GM18526 (cell line): ENCODE data around the gene ADAMTS16.

Source experiments
- POLR2A ChIP-seq: IDR thresholded peaks from 3 replicates; pipeline ENCODE4 v1.6.1; 2011; ENCODE audit not compliant: insufficient read length; ENCODE audit errors: extremely low read depth

Gene ADAMTS16

GRCh38 chr5:5296051-5296450, 155.9 kb downstream of the ADAMTS16 start:
- no peak for TF ChIP-seq POLR2A

DNA sequence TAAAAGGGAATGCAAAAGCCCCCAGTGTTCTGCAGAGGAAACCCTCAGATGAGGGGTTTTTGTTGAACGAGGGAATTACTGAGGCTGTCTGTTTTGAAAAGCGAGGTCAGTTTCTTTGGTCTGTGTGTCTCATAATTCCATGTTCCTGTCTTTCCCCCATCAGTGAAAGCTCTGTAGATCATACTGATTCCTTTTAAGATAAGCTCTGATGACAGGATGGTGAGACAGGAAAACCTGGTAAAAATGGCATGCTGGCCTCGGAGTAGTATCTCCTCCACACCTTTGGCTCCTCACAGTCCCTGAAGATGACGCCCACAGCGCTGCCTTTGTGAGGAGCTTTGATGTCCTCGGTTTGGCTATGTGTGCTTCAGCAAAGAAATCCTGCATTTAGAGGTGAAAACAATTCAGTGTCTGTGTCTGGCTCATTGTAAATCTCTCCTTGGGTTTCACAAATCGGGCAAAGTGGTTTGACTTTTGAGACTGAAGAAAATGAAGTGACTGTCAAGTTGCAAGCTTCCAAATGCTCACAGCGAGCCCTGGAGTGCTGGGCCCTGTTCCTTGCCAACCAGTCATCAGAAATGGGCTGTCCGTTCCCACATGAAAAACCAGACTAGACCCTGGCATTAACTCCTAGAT, 157.4 kb downstream of the ADAMTS16 start:
- no peak for TF ChIP-seq POLR2A

GRCh38 chr5:5298068-5298633, 158.0 kb downstream of the ADAMTS16 start:
- no peak for TF ChIP-seq POLR2A

DNA sequence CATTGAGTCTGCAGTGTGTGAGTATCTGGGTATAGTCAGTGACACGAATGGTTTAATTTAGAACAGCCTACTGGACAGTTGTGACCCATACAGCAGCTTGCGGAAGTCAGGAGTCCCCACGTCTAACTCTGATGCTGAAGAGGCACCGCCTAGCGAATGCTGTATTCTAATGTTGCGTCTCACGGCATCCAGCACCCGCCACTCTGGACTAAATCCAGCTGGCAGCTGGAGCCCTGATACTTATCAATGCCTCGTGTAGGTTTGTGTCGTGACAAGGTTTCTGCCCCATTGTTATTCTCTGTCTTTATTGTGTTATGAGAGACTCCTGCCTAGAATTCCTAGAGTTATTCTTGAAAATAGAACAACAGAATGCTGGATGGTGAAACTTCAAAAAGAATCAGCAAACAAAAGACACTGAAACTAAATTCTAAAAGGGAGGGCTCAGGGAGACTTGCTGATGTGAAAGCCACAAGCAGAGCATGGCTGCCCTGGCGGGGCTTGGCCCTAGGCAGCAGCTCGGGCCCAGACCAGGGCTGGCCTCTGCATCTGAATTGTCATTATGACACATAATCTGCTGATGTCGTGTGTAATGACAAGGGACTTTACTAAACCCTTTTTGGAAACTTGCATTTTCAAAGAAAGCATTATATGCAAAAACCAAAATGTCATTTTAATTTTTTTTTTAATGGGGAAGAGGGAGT, 158.9 kb downstream of the ADAMTS16 start:
- TF ChIP-seq POLR2A, result no peak

- TF ChIP-seq POLR2A, result no peak
These were observed 161.0 kb downstream of the ADAMTS16 start for GRCh38 chr5:5301176-5301575.

- TF ChIP-seq POLR2A, result no peak
These were observed 162.1 kb downstream of the ADAMTS16 start for GRCh38 chr5:5302201-5302600.

DNA sequence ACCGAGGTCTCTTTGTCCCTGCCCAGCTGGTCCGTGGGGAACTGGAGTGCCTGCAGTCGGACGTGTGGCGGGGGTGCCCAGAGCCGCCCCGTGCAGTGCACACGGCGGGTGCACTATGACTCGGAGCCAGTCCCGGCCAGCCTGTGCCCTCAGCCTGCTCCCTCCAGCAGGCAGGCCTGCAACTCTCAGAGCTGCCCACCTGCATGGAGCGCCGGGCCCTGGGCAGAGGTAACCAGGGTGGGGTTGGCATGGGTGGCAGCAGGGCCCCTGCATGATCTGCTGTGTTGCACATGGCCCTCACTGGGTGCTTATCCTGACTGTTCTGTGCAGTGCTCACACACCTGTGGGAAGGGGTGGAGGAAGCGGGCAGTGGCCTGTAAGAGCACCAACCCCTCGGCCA, 163.1 kb downstream of the ADAMTS16 start:
- no peak for TF ChIP-seq POLR2A

DNA sequence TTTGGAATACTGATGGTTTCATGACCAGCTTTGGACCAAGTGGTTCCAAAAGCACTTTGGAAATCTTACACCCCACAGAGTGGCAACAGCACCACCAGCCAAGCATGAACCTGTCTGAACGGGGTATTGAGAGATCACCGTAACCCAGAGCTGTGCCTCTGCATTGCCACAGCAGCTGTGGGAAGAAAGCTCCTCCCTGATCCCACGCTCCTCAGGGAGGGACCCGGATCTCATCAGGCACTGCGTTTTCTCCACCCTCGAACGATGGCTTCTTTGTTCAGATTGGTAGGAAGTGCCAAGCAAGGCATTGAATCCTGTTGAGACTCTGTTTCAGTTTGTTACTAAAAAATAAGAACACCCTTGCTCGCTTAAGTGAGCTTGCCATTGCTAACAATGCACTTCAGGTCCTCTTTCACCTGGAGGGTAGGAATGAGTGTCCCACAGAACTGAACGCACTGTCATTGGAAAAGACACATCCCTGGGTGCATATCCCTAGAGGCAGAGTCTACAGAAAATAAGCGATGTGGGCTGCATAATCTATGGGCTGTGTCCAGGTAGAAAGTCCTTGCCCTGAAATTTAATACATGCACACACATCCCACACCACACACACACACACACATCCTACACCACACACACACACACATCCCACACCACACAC, 164.4 kb downstream of the ADAMTS16 start:
- no peak for TF ChIP-seq POLR2A

- TF ChIP-seq POLR2A, result no peak
These were observed 166.6 kb downstream of the ADAMTS16 start for GRCh38 chr5:5306696-5307095.

GRCh38 chr5:5308319-5308718, 168.2 kb downstream of the ADAMTS16 start:
- no peak for TF ChIP-seq POLR2A

- TF ChIP-seq POLR2A, result no peak
These were observed 169.5 kb downstream of the ADAMTS16 start for GRCh38 chr5:5309645-5310044.

DNA sequence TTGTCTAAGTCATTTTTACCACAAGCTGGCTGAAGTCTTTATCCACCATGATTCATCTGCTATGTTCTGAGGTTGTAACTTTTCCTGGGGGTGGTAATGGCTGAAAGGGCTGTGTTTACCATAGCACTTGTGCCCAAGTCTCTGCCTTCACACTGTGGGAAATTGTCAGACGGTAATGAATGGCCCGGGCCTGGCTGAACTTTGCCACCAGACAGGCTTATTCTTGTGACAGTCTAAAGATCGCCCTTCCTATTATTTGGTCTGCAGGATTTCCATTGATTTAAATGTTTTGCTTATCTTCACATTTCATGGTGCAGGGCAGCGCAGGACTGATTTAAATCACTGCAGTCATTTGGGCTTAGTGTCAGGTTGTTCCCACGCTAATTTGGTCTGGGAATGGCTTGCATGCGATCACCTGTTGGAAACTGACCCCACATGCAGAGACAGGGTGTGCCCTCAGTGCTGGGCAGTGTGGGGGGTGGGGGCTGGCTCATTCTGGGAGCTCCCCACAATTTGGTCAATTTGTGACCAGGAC, 173.0 kb downstream of the ADAMTS16 start:
- TF ChIP-seq POLR2A, result no peak

GRCh38 chr5:5314166-5314565, 174.0 kb downstream of the ADAMTS16 start:
- no peak for TF ChIP-seq POLR2A

DNA sequence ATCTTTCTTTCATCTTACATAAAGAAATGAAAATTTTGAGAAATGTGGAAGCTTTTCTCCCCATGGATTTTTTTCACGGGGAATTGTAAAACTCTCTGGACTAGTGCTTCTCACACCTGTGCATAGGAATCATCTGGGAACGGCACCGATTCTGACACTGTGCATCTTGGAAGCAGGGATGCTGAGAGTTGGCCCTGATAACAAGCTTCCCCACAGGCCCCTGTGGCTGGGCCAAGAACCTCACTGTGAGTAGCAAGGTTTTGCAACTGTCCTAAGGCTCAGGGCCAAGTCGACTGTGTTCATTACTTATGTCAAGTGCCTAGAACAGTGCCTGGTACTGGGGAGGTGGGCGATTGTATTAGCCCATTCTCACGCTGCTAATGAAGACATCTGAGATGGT, 174.5 kb downstream of the ADAMTS16 start:
- no peak for TF ChIP-seq POLR2A

DNA sequence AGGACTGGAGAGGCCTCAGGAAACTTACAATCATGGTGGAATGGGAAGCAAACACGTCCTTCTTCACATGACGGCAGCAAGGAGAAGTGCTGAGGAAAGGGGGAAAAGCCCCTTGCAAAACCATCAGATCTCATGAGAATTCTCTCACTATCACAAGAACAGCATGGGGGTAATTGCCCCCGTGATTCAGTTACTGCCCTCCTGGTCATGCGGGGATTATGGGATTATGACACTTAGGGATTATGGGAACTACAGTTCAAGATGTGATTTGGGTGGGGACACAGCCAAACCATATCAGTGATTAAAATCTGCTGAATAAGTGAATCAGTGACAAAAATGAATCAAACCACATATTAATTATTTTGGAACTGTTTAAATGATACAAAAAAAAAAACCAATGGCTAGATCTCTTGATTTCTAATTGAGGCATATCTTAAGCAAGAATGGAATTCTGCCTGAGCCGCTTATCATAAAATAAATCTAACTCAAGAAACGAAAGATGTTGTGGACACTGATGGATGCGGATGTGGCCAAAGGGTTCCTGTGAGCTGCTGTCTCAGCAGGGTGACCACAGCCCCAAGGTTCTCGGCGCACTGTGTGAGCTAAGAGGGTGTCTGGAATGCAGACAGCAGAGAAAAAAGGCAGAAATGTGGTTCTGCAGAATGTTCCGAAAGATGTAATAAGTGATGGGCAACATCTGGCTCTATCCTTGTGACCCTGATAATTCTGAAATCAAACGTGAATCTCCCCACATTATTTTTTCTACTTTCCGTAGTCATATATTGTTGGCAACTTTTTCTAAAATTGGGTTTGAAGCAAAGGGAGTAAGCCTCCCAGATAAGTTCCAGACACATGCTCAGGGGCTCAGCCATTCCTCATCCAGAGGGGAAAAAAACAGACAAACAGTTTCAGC, 175.2 kb downstream of the ADAMTS16 start:
- no peak for TF ChIP-seq POLR2A
